C4-2B (cell line): ENCODE data around the gene RBMS1.

Experiments
- CTCF ChIP-seq: fragments of 450-650 bp; conservative IDR thresholded peaks from 2 replicates; pipeline ENCODE4 v1.5.1; 2017; ENCODE audit warnings: mild to moderate bottlenecking
- ZFX ChIP-seq: fragments of 450-650 bp; IDR thresholded peaks from 2 replicates; pipeline ENCODE4 v1.6.1; 2017

- no peak for TF ChIP-seq CTCF
- TF ChIP-seq ZFX: no peak
These were observed 201.4 kb downstream of the RBMS1 start for GRCh38 chr2:160292225-160292624.
